HEK293T (cell line): ENCODE data around the gene LRRC57.

Experiments
- FOXA1 ChIP-seq: fragments of 450-650 bp; IDR thresholded peaks from 2 replicates; pipeline ENCODE4 v1.6.1; 2016; ENCODE audit warnings: mild to moderate bottlenecking
- FOXK2 ChIP-seq: fragments of 450-650 bp; IDR thresholded peaks from 2 replicates; pipeline ENCODE4 v1.6.1; 2016; ENCODE audit warnings: mild to moderate bottlenecking
- HDGF ChIP-seq: fragments of 450-650 bp; IDR thresholded peaks from 2 replicates; pipeline ENCODE4 v1.6.1; 2017; ENCODE audit warnings: antibody characterized with exemption, borderline replicate concordance
- L3MBTL2 ChIP-seq: fragments of 450-650 bp; conservative IDR thresholded peaks from 2 replicates; pipeline ENCODE4 v1.6.1; 2016; ENCODE audit warnings: mild to moderate bottlenecking
- SP1 ChIP-seq: fragments of 450-650 bp; IDR thresholded peaks from 2 replicates; pipeline ENCODE4 v1.6.1; 2017
- TARDBP ChIP-seq: fragments of 450-650 bp; IDR thresholded peaks from 2 replicates; pipeline ENCODE4 v1.6.1; 2016

- TF ChIP-seq L3MBTL2, result no peak
- no peak for TF ChIP-seq SP1
- no peak for TF ChIP-seq HDGF
- no peak for TF ChIP-seq FOXK2
- no peak for TF ChIP-seq TARDBP
- TF ChIP-seq FOXA1, result no peak
These were observed 30.5 kb upstream of the LRRC57 start for GRCh38 chr15:42578984-42579537.
